ENCODE results near the gene TENM4.

The TENM4 gene

DNA sequence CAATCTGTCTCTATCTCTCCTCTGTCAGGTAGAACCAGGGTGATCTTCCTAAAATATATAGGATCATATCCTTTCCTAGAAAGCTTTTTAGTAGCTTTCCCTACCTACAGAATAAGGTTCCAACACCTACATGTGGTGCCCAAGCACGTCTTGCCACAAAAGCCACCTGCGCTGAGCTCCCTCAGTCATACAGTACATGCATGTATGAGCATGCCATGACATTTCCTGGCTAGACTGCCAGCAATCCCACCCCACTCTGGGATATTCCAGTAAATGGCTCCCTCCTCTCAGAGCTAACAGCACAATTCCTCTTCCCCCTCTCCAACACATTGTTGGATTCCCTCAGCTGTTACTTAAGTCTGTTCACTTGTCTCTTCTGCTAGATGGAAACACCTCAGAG lies 398.0 kb downstream of the TENM4 start:
- TF ChIP-seq, protein P1, sequence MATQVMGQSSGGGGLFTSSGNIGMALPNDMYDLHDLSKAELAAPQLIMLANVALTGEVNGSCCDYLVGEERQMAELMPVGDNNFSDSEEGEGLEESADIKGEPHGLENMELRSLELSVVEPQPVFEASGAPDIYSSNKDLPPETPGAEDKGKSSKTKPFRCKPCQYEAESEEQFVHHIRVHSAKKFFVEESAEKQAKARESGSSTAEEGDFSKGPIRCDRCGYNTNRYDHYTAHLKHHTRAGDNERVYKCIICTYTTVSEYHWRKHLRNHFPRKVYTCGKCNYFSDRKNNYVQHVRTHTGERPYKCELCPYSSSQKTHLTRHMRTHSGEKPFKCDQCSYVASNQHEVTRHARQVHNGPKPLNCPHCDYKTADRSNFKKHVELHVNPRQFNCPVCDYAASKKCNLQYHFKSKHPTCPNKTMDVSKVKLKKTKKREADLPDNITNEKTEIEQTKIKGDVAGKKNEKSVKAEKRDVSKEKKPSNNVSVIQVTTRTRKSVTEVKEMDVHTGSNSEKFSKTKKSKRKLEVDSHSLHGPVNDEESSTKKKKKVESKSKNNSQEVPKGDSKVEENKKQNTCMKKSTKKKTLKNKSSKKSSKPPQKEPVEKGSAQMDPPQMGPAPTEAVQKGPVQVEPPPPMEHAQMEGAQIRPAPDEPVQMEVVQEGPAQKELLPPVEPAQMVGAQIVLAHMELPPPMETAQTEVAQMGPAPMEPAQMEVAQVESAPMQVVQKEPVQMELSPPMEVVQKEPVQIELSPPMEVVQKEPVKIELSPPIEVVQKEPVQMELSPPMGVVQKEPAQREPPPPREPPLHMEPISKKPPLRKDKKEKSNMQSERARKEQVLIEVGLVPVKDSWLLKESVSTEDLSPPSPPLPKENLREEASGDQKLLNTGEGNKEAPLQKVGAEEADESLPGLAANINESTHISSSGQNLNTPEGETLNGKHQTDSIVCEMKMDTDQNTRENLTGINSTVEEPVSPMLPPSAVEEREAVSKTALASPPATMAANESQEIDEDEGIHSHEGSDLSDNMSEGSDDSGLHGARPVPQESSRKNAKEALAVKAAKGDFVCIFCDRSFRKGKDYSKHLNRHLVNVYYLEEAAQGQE (IDR thresholded peaks at IDR 0.05; ENCODE audit: insufficient read depth in 1 of 2, low read depth in 2 of 2, low read length in 2 of 2): no peak
- TF ChIP-seq FOXP2 (optimal IDR thresholded peaks at IDR 0.05; ENCODE audit: borderline replicate concordance, extremely low read depth, extremely low read length, insufficient read depth) (no peak), POLR2AphosphoS5 (IDR thresholded peaks at IDR 0.05; ENCODE audit: low read depth, low read length) (no peak), SIN3A (IDR thresholded peaks at IDR 0.05; ENCODE audit: borderline replicate concordance, insufficient read depth, low read length) (no peak)

DNA sequence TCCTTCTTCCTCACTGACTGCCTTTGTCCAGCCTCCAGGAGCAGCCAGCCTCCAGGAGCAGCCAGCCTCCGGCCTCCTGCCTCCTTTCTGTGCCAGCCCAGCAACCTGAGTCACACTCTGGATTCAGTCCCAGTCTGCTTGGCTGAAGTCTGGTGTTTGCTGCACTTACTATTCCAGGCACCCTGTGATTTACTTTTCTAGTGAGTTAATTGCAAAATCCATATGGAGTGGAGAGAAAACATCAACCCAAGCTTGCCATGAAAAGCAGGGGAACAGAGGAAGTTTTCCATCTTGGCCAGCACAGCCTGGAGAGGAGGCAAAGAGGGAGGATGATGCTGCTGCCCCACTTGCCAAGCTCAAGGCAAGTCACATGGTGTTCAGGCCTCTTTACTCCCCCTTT lies 400.5 kb downstream of the TENM4 start:
- TF ChIP-seq TAF1 (IDR thresholded peaks at IDR 0.05; ENCODE audit: borderline replicate concordance, insufficient read depth, low read length) (no peak), FOXP2 (optimal IDR thresholded peaks at IDR 0.05; ENCODE audit: borderline replicate concordance, extremely low read depth, extremely low read length, insufficient read depth) (no peak), POLR2AphosphoS5 (IDR thresholded peaks at IDR 0.05; ENCODE audit: low read depth, low read length) (no peak), SIN3A (IDR thresholded peaks at IDR 0.05; ENCODE audit: borderline replicate concordance, insufficient read depth, low read length) (no peak)
- TF ChIP-seq, protein P1 (IDR thresholded peaks at IDR 0.05; ENCODE audit: insufficient read depth in 1 of 2, low read depth in 2 of 2, low read length in 2 of 2): no peak

DNA sequence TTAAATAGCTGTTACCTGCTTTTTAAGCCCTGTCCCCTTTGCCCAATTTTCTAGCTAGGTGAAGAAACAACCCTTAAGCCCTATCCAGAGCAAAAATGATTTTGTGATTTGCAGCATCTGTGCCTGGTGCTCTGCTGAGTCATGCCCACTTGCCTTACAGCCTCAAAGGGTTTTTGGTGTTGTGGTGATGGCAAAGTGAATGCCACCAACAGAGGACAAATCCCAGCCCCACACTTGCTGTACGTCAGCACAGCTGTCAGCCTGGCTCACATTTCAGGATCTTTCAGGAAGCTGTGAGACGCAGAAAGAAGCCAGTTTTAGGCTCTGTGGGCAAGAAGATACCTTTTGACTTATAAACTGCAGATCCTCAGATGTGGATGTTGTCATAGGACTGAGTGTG lies 401.7 kb downstream of the TENM4 start:
- no peak for TF ChIP-seq SIN3A (IDR thresholded peaks at IDR 0.05; ENCODE audit: borderline replicate concordance, insufficient read depth, low read length)
- TF ChIP-seq, protein P1 (IDR thresholded peaks at IDR 0.05; ENCODE audit: insufficient read depth in 1 of 2, low read depth in 2 of 2, low read length in 2 of 2): no peak

DNA sequence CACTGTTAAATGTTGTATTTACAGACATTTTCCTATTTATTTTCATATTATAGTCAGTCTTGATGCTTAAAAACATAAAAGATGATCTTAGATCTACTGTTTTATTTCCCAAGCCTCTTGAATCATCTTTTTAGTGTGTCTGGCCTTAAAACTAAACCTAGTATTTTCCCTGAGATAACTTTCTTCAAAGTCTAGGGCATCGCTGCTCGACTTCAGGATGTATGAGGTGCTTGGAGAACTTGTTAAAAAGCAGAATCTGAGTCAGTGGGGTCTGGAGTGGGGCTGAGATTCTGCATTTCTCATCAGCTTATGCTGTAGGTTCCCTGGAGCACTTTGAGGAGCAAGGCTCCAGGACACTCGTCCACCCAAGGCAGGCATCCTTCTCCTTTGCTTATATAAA lies 404.9 kb downstream of the TENM4 start:
- TF ChIP-seq TAF1 (IDR thresholded peaks at IDR 0.05; ENCODE audit: borderline replicate concordance, insufficient read depth, low read length): no peak
- TF ChIP-seq, protein P1 (IDR thresholded peaks at IDR 0.05; ENCODE audit: insufficient read depth in 1 of 2, low read depth in 2 of 2, low read length in 2 of 2): no peak
- no peak for TF ChIP-seq SIN3A (IDR thresholded peaks at IDR 0.05; ENCODE audit: borderline replicate concordance, insufficient read depth, low read length)
- TF ChIP-seq POLR2AphosphoS5 (IDR thresholded peaks at IDR 0.05; ENCODE audit: low read depth, low read length): no peak
- TF ChIP-seq FOXP2 (optimal IDR thresholded peaks at IDR 0.05; ENCODE audit: borderline replicate concordance, extremely low read depth, extremely low read length, insufficient read depth): no peak

DNA sequence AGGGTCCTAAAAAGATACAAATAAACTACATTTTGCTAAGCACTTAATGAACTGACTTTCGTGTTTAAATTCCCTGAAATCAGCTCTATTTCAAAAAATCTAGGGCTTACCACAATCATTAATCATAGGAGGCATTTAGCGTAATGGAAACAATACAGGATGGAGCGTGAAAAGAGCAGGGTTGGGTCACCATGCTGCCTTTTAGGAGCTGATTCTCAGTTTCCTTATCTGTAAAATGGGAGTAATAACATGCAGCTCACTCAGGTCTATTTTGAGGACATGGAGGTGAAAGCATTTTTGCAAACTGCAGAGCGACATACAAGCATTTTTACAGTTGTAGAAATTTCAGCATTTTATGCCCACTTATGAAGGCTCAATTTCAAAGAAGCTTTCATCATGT lies 407.0 kb downstream of the TENM4 start:
- TF ChIP-seq TAF1 (IDR thresholded peaks at IDR 0.05; ENCODE audit: borderline replicate concordance, insufficient read depth, low read length): no peak
